ENCODE results near the gene BLID. TPM values are rescaled to one million over a fixed set of nuclear protein-coding genes. Genes with fewer than 3 reads are reported as not detected.

BLID gene
- total RNA-seq, 3 donors from 2014 or later: 2.0 to 2.8 (median 2.4) TPM

DNA sequence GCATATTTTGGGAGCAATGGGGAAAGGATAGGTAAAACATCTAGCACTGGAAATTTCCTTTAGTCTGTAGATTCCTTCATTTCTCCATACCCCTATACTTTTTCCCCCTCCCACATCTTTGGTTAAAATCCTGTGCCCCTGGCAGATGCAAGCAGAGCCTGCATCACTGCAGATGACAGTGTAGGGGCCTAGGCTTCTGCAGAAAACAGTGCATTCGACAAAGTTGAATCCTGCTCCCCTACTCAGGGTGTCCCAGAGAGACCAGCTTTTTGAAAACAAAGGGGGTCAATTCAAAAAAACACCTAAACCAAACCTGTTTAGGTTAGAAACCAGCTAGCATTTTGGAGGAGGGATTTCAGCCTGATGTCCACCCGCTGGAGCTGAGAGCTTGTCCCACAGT is 43.8 kb upstream of the BLID start:
- TF ChIP-seq POLR2A (IDR thresholded peaks at IDR 0.05) (no peak), POLR2AphosphoS5 (IDR thresholded peaks at IDR 0.05) (no peak)
- TF ChIP-seq, protein P1, sequence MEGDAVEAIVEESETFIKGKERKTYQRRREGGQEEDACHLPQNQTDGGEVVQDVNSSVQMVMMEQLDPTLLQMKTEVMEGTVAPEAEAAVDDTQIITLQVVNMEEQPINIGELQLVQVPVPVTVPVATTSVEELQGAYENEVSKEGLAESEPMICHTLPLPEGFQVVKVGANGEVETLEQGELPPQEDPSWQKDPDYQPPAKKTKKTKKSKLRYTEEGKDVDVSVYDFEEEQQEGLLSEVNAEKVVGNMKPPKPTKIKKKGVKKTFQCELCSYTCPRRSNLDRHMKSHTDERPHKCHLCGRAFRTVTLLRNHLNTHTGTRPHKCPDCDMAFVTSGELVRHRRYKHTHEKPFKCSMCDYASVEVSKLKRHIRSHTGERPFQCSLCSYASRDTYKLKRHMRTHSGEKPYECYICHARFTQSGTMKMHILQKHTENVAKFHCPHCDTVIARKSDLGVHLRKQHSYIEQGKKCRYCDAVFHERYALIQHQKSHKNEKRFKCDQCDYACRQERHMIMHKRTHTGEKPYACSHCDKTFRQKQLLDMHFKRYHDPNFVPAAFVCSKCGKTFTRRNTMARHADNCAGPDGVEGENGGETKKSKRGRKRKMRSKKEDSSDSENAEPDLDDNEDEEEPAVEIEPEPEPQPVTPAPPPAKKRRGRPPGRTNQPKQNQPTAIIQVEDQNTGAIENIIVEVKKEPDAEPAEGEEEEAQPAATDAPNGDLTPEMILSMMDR (IDR thresholded peaks at IDR 0.05): no peak
- H3K27ac ChIP-seq: peak overlapping the region; percentile 87 to 91
- no peaks in the 10 kb centered on the region for H3K36me3 ChIP-seq
- no peaks in the 10 kb centered on the region for H3K9me3 ChIP-seq
- H3K27me3 ChIP-seq: no peaks in the 10 kb centered on the region
- intact Hi-C loops (cut with DNase I; ENCODE audit: low total_unique reads): no loop called here
- peak overlapping the region in 1 of 3 donors; percentile 65 for H3K4me3 ChIP-seq
- peaks cover 0 to 5% of the 10 kb centered on the region in 2 donors for H3K4me1 ChIP-seq
- no peak for DNase-seq (ENCODE audit: low spot score in 2 of 2)

DNA sequence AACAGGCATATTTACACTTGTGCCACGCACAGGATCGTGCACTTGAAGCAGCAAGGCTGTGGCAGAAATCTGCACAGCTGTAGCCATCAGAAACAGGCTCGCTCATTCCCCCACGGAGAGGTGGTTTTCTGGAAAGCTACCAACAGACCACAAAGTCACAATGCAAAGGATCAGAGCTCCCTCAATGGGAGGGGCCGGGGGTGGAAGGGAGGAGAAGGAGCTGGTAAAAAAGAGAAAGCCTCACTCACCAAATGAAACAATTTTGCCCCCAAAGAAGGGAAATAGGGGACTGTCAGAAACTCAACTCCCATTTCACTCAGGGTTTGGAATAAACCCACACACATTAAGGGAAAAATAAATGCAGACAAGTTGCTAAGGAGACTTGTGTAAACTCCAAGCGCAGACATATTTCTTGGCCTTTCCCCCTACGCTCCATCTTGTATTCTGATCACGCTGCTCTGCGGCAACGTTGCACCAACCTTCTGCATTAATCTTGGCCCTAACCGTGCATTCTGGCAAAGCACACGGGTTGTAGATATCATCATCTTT is 43.2 kb upstream of the BLID start:
- peaks cover 0 to 5% of the 10 kb centered on the region in 2 donors for H3K4me1 ChIP-seq
- intact Hi-C loops (cut with DNase I; ENCODE audit: low total_unique reads): no loop called here
- DNase-seq (ENCODE audit: low spot score in 2 of 2): no peak

GRCh38 chr11:122158171-122158570 is 42.2 kb upstream of the BLID start:
- intact Hi-C loops (cut with DNase I; ENCODE audit: low total_unique reads): no loop called here
- no peaks in the 10 kb centered on the region for H3K9me3 ChIP-seq
- no peaks in the 10 kb centered on the region for H3K36me3 ChIP-seq
- H3K4me1 ChIP-seq: peaks cover 0 to 5% of the 10 kb centered on the region in 2 donors
- peak overlapping the region; percentile 87 to 91 for H3K27ac ChIP-seq
- no peak for DNase-seq (ENCODE audit: low spot score in 2 of 2)
- TF ChIP-seq POLR2AphosphoS5 (IDR thresholded peaks at IDR 0.05) (no peak), POLR2A (IDR thresholded peaks at IDR 0.05) (no peak)
- TF ChIP-seq, protein P1 (IDR thresholded peaks at IDR 0.05): no peak
- no peaks in the 10 kb centered on the region for H3K27me3 ChIP-seq
- H3K4me3 ChIP-seq: peak overlapping the region; percentile 37 to 65 (median 48)

More for the DNA sequence above, 43.2 kb upstream of the BLID start:
- peak overlapping the region; percentile 87 to 91 for H3K27ac ChIP-seq
- no peaks in the 10 kb centered on the region for H3K27me3 ChIP-seq
- TF ChIP-seq, protein P1 (IDR thresholded peaks at IDR 0.05): no peak
- TF ChIP-seq POLR2A (IDR thresholded peaks at IDR 0.05) (no peak), POLR2AphosphoS5 (IDR thresholded peaks at IDR 0.05) (no peak)
- peak overlapping the region; percentile 11 to 65 (median 48) for H3K4me3 ChIP-seq
- no peaks in the 10 kb centered on the region for H3K36me3 ChIP-seq
- no peaks in the 10 kb centered on the region for H3K9me3 ChIP-seq

DNA sequence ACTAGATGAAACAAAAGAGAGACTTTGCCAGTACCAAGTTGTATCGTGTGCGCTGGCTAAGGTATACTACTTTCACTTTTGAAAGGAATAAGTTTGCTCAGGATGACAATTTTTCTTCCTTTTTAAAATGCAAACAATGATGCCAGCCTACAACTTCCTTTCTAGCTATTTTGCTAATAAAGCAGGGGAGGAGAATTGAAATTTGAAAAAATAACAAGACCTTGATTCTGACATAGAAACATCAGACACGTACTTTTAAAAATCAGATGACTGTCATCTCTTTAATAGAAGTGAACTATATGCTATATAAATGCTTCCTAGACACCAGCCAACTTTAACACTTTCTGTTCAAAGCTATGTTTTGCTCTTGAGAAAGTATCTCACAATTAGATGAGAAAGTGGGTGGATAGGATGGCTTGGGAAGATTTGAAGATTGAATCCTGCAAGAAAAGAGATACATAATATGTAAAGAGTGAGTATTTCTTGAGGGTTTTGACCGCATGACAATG is 41.7 kb upstream of the BLID start:
- peak overlapping the region; percentile 37 to 65 (median 48) for H3K4me3 ChIP-seq
- intact Hi-C loops (cut with DNase I; ENCODE audit: low total_unique reads): no loop called here
- H3K9me3 ChIP-seq: no peaks in the 10 kb centered on the region
- H3K27me3 ChIP-seq: no peaks in the 10 kb centered on the region
- H3K4me1 ChIP-seq: peaks cover 0 to 5% of the 10 kb centered on the region in 2 donors
- H3K36me3 ChIP-seq: no peaks in the 10 kb centered on the region
- peak overlapping the region; percentile 87 to 91 for H3K27ac ChIP-seq
- no peak for DNase-seq (ENCODE audit: low spot score in 2 of 2)
- TF ChIP-seq, protein P1 (IDR thresholded peaks at IDR 0.05): no peak
- no peak for TF ChIP-seq POLR2A (IDR thresholded peaks at IDR 0.05)
- no peak for TF ChIP-seq POLR2AphosphoS5 (IDR thresholded peaks at IDR 0.05)

DNA sequence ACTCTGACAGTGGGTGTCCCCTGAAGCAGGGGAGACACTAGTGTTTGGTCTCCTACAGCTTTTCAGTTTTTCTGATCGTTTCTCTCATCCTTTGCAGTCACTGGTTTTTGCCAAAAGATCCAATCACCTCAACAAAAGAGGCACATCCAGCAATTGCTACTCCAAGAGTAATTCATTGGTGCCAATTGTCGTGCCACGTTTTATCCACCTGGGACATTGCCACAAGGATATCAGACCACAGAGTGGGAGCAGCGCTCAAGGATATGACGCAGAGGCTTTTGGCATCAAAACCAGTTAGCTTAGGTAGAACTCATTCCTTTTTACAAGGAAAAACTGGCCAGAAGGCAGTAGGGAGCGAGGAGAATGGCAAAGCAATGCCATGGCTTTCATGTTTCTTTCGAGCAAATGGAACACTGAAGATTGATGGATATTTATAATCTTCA is 40.9 kb upstream of the BLID start:
- Histone ChIP-seq H3K4me1 (peaks cover 0 to 5% of the 10 kb centered on the region in 2 donors), H3K27me3 (no peaks in the 10 kb centered on the region), H3K4me3 (peak overlapping the region; percentile 37 to 65 (median 48)), H3K36me3 (no peaks in the 10 kb centered on the region), H3K9me3 (no peaks in the 10 kb centered on the region), H3K27ac (peak overlapping the region; percentile 87 to 91)
- TF ChIP-seq POLR2AphosphoS5 (IDR thresholded peaks at IDR 0.05): peak in 2 of 3 donors; percentile 59 to 76
- TF ChIP-seq, protein P1 (IDR thresholded peaks at IDR 0.05): no peak
- intact Hi-C loops (cut with DNase I; ENCODE audit: low total_unique reads): no loop called here
- DNase-seq (ENCODE audit: low spot score in 2 of 2): peak in 1 of 2 donors; percentile 69
